K562 (cell line): ENCODE data around the gene VIPR1. TPM values are rescaled to one million over a fixed set of nuclear protein-coding genes. Genes with fewer than 3 reads are reported as not detected.

Experiments used
- ATAC-seq: fragments of 200-7000 bp; cut with Tn5 transposase; 3 replicates; pipeline ENCODE4 v1.9.1; 2020; ENCODE audit warnings: moderate library complexity
- BruUV-seq: library from RNA; stranded (reverse); fragments of 400-500 nt; replicated peaks from 2 replicates; lab custom pipeline; 2021; lab: Mats Ljungman, UMichigan
- CTCF ChIA-PET: fragments of 300-600 bp; formaldehyde crosslinking; extraction: SDS; loops from one replicate; lab custom pipeline; 2021; ENCODE audit warnings: low intra/inter-chr PET ratio; lab: Yijun Ruan, JAX
- POLR2A ChIA-PET: fragments of 300-600, 350-650 bp; sonication (Branson Sonifier 250); formaldehyde crosslinking; extraction: SDS; loops from one replicate; lab custom pipeline; 2021; ENCODE audit warnings: antibody characterized with exemption, inconsistent platforms; lab: Yijun Ruan, JAX
- DNase-seq, 4 experiments: peaks; one replicate each; pipeline versions ENCODE4 v3.0.0 to v3.0.0-alpha.2; 2011 to 2018; ENCODE audit warnings: low spot score in 3 of 4, mixed read lengths in 3 of 4; ENCODE audit errors: extremely low read depth in 1 of 4
- FAIRE-seq: peaks from 2 replicates; lab custom pipeline; 2011; peaks lifted over from hg19 to GRCh38; lab: Jason Lieb, UNC
- H2AFZ ChIP-seq: 2 replicates; pipeline ENCODE4 v1.6.0; 2011; ENCODE audit warnings: low read depth, low read length, control low read depth, inconsistent platforms
- H3K27ac ChIP-seq: fragments of 200-600 bp; 3 replicates; pipeline ENCODE4 v1.8.0; 2011; ENCODE audit warnings: low read depth, mild to moderate bottlenecking, control low read depth, inconsistent platforms, low read length, moderate library complexity, mixed read lengths; ENCODE audit errors: extremely low read depth
- H3K27me3 ChIP-seq, 2 experiments: fragments of 300-600 bp in 1 of 2; 2 replicates in 1 of 2; 3 replicates in 1 of 2; pipeline versions ENCODE4 v1.6.0 to v1.8.0; 2011; ENCODE audit warnings: inconsistent platforms in 2 of 2, low read length in 2 of 2, mild to moderate bottlenecking in 1 of 2, mixed read lengths in 1 of 2, moderate library complexity in 1 of 2; ENCODE audit not compliant: control insufficient read depth in 2 of 2, insufficient read depth in 2 of 2
- H3K36me3 ChIP-seq: fragments of 300-600 bp; 3 replicates; pipeline ENCODE4 v1.8.0; 2011; ENCODE audit warnings: mild to moderate bottlenecking, low read length, inconsistent platforms; ENCODE audit not compliant: control insufficient read depth, insufficient read depth
- H3K4me1 ChIP-seq, 2 experiments: fragments of 200-600 bp in 1 of 2; replicated peaks in 1 of 2; 2 replicates in 1 of 2; 3 replicates in 1 of 2; pipeline versions ENCODE4 v1.5.1 to v1.8.0; 2011; ENCODE audit warnings: inconsistent platforms in 2 of 2, low read length in 2 of 2, mild to moderate bottlenecking in 1 of 2, mixed read lengths in 1 of 2, moderate library complexity in 1 of 2; ENCODE audit not compliant: control insufficient read depth in 2 of 2, insufficient read depth in 2 of 2
- H3K4me2 ChIP-seq: 2 replicates; pipeline ENCODE4 v1.6.1; 2011; ENCODE audit warnings: low read length, control low read depth, inconsistent platforms, mixed read lengths; ENCODE audit not compliant: insufficient read depth
- H3K4me3 ChIP-seq: fragments of 200-600 bp; sonication (generic), shearing (Covaris generic); 2 replicates; pipeline ENCODE4 v1.5.1; 2016; ENCODE audit warnings: control low read depth, inconsistent platforms
- H3K79me2 ChIP-seq: fragments of 200-600 bp; 3 replicates; pipeline ENCODE4 v1.8.0; 2011; ENCODE audit warnings: low read length, inconsistent platforms; ENCODE audit not compliant: control insufficient read depth, insufficient read depth
- H3K9ac ChIP-seq, 2 experiments: 2 replicates each; pipeline versions ENCODE4 v1.6.0 to v1.6.1; 2011; ENCODE audit warnings: low read depth in 2 of 2, low read length in 2 of 2, control low read depth in 1 of 2, inconsistent platforms in 1 of 2, mild to moderate bottlenecking in 1 of 2, mixed read lengths in 1 of 2; ENCODE audit not compliant: insufficient read depth in 1 of 2
- H3K9me1 ChIP-seq: one replicate; pipeline ENCODE4 v1.6.0; 2011; ENCODE audit warnings: inconsistent platforms, mild to moderate bottlenecking, low read length, moderate library complexity; ENCODE audit not compliant: control insufficient read depth, insufficient read depth
- H3K9me3 ChIP-seq: replicated peaks from 2 replicates; pipeline ENCODE4 v1.5.1; 2011; ENCODE audit warnings: low read depth, low read length, inconsistent platforms; ENCODE audit not compliant: control insufficient read depth, insufficient read depth
- H4K20me1 ChIP-seq: replicated peaks from 2 replicates; pipeline ENCODE4 v1.6.1; 2011; ENCODE audit warnings: low read length, inconsistent platforms, mixed read lengths; ENCODE audit not compliant: control insufficient read depth, insufficient read depth
- ATF6 ChIP-seq: sonication (generic); formaldehyde crosslinking; IDR thresholded peaks from 2 replicates; pipeline ENCODE4 v1.4.0; 2020; ENCODE audit warnings: mild to moderate bottlenecking, missing genetic modification reagents
- CHD4 ChIP-seq: fragments of 200-600 bp; sonication (generic); IDR thresholded peaks from 3 replicates; pipeline ENCODE4 v1.6.1; 2012; ENCODE audit warnings: low read depth, mild to moderate bottlenecking, mixed read lengths, low read length, inconsistent platforms; ENCODE audit not compliant: insufficient read depth, insufficient replicate concordance, poor library complexity, severe bottlenecking
- MBD2 ChIP-seq: sonication (generic); IDR thresholded peaks from 2 replicates; pipeline ENCODE4 v1.6.1; 2016; ENCODE audit warnings: low read depth, borderline replicate concordance
- RNF2 ChIP-seq: sonication (generic); IDR thresholded peaks from 2 replicates; pipeline ENCODE4 v1.6.1; 2016
- SAFB ChIP-seq: fragments of 200-400 bp; formaldehyde crosslinking; IDR thresholded peaks from 2 replicates; pipeline ENCODE4 v1.6.1; 2017; ENCODE audit warnings: low read depth, low read length, borderline replicate concordance
- THAP12 ChIP-seq: fragments of 250-450 bp; sonication (Bioruptor Pico); IDR thresholded peaks from 2 replicates; pipeline ENCODE4 v1.9.0; 2021; ENCODE audit warnings: mild to moderate bottlenecking, inconsistent platforms
- ZBTB1 ChIP-seq: sonication (generic); formaldehyde crosslinking; IDR thresholded peaks from 2 replicates; pipeline ENCODE4 v1.8.1; 2023; ENCODE audit warnings: missing genetic modification reagents, low read depth, mild to moderate bottlenecking, borderline replicate concordance
- ZBTB9 ChIP-seq: fragments of 450-650 bp; formaldehyde crosslinking; IDR thresholded peaks from 2 replicates; pipeline ENCODE4 v1.4.0; 2020; ENCODE audit warnings: mild to moderate bottlenecking, moderate library complexity
- ZNF140 ChIP-seq: fragments of 250-450 bp; sonication (Bioruptor Pico); IDR thresholded peaks from 2 replicates; pipeline ENCODE4 v1.8.0; 2021; ENCODE audit warnings: moderate library complexity, mild to moderate bottlenecking, inconsistent platforms
- WGBS: fragments of 100-300 bp; shearing (Covaris generic); methylation state at CpG from one replicate; pipeline ENCODE4 v1.1.6; 2016; ENCODE audit warnings: low coverage, mixed read lengths; ENCODE audit not compliant: insufficient coverage; ENCODE audit errors: missing lambda C conversion rate; 5-methylcytosine and 5-hydroxymethylcytosine counted together
- in situ Hi-C: fragments of 300-500 bp; cut with MboI; formaldehyde crosslinking; loops from 4 replicates; pipeline ENCODE4 v1.15.0; 2018; ENCODE audit warnings: inconsistent platforms, mixed read lengths
- intact Hi-C: fragments of 100-400 bp; cut with micrococcal nuclease; formaldehyde crosslinking; loops from 2 replicates; pipeline ENCODE4 v1.14.2; 2022
- polyA plus RNA-seq, 8 experiments: library from polyadenylated mRNA; depleted of rRNA in 4 of 8; stranded (reverse) in 5 of 8; unstranded in 3 of 8; fragments of >200 nt; fragmentation: Nextera tagmentation in 2 of 8; fragmentation: Illumina TruSeq in 1 of 8; extraction: Ambion mirVana in 2 of 8; extraction: Trizol in 1 of 8; gene quantifications; 2 replicates each; pipeline versions ENCODE4 v1.2.1 to v1.2.3, GENCODE V29; 2011 to 2014; ENCODE audit warnings: inconsistent platforms in 1 of 8, missing spikeins in 1 of 8
- total RNA-seq, 7 experiments: library from RNA; depleted of rRNA in 6 of 7; stranded (reverse); fragments of >200 nt in 6 of 7; fragmentation: Illumina TruSeq in 2 of 7; extraction: Trizol in 2 of 7; gene quantifications; 2 replicates each; pipeline versions ENCODE4 v1.2.1 to v1.2.3, GENCODE V29; 2011 to 2021; ENCODE audit warnings: low replicate concordance in 1 of 7

VIPR1 gene
- total and polyA plus RNA-seq, 9 of the 15 experiments (the other 6 are each of a cell fraction or from before 2014, with no cell fraction given): 0.04 to 0.38 (median 0.12) TPM; not detected in 3

GRCh38 chr3:42550250-42550649, 47.8 kb downstream of the VIPR1 start (continued):
- no peak for TF ChIP-seq ZBTB9 (CRISPR knock-in tag)
- TF ChIP-seq, all 486 proteins: peak for 0

- no peak overlapping the region for H3K4me3 ChIP-seq
- no peaks in the 10 kb centered on the region for H3K79me2 ChIP-seq
- intact Hi-C loops: no loop called here
- no peaks in the 10 kb centered on the region for H3K27me3 ChIP-seq
- no peaks in the 10 kb centered on the region for H3K4me1 ChIP-seq
- FAIRE-seq (no peak), DNase-seq (no peak), ATAC-seq (no peak)
- no TSS peak for BruUV-seq
- no peak for TF ChIP-seq CHD4
- TF ChIP-seq THAP12 (CRISPR knock-in tag): no peak
- no peak for TF ChIP-seq ATF6
- TF ChIP-seq ZNF140 (CRISPR knock-in tag): no peak
- no peak for TF ChIP-seq SAFB
- TF ChIP-seq RNF2: no peak
- TF ChIP-seq ZBTB1 (CRISPR knock-in tag): no peak
- no peak for TF ChIP-seq MBD2
- peaks cover 74% of the 10 kb centered on the region for H3K36me3 ChIP-seq
- in situ Hi-C loops: no loop called here
- no peak overlapping the region for H2AFZ ChIP-seq
- H3K9me3 ChIP-seq: no peaks in the 10 kb centered on the region
- no peaks in the 10 kb centered on the region for H3K9me1 ChIP-seq
- 37% methylated on average over 1 of the region's 1 CpG for WGBS
- ChIA-PET POLR2A (interaction anchor here (0.6 to 1.9 kb wide), 5 partner anchors 10 to 1316 kb away, joined by 3 to 8 read pairs (median 3); partner anchors contain the start of gene SEC22C), CTCF (no interaction called here)
- H4K20me1 ChIP-seq: peaks cover 8% of the 10 kb centered on the region; the same call in 1 of the 2 replicates
- H3K9ac ChIP-seq: no peak overlapping the region
- no peak overlapping the region for H3K4me2 ChIP-seq
- no peak overlapping the region for H3K27ac ChIP-seq
These were observed 50.4 kb downstream of the VIPR1 start for GRCh38 chr3:42552830-42553229.
